ENCODE results near the gene FAM124B.

FAM124B gene

DNA sequence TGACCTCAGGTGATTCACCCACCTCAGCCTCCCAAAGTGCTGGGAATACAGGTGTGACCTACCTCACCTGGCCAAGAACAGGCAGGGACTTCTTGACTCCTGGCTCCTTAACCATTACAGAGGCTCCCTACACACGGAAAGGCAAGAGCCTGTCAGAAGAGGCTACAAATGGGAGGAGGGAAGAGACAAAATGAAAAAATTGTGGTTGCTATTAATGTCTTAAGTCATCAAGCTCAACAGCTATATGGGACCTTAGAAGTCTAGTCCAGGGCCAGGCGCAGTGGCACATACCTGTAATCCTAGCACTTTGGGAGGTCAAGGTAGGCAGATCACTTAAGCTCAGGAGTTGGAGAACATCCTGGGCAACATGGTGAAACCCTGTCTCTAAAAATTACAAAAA is 11.5 kb upstream of the FAM124B start:
- TF ChIP-seq, protein P1, sequence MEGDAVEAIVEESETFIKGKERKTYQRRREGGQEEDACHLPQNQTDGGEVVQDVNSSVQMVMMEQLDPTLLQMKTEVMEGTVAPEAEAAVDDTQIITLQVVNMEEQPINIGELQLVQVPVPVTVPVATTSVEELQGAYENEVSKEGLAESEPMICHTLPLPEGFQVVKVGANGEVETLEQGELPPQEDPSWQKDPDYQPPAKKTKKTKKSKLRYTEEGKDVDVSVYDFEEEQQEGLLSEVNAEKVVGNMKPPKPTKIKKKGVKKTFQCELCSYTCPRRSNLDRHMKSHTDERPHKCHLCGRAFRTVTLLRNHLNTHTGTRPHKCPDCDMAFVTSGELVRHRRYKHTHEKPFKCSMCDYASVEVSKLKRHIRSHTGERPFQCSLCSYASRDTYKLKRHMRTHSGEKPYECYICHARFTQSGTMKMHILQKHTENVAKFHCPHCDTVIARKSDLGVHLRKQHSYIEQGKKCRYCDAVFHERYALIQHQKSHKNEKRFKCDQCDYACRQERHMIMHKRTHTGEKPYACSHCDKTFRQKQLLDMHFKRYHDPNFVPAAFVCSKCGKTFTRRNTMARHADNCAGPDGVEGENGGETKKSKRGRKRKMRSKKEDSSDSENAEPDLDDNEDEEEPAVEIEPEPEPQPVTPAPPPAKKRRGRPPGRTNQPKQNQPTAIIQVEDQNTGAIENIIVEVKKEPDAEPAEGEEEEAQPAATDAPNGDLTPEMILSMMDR (IDR thresholded peaks at IDR 0.05): no peak
- Histone ChIP-seq H3K4me3 (no peak overlapping the region), H3K27ac (no peak overlapping the region)
- DNase-seq (ENCODE audit: low spot score): no peak

DNA sequence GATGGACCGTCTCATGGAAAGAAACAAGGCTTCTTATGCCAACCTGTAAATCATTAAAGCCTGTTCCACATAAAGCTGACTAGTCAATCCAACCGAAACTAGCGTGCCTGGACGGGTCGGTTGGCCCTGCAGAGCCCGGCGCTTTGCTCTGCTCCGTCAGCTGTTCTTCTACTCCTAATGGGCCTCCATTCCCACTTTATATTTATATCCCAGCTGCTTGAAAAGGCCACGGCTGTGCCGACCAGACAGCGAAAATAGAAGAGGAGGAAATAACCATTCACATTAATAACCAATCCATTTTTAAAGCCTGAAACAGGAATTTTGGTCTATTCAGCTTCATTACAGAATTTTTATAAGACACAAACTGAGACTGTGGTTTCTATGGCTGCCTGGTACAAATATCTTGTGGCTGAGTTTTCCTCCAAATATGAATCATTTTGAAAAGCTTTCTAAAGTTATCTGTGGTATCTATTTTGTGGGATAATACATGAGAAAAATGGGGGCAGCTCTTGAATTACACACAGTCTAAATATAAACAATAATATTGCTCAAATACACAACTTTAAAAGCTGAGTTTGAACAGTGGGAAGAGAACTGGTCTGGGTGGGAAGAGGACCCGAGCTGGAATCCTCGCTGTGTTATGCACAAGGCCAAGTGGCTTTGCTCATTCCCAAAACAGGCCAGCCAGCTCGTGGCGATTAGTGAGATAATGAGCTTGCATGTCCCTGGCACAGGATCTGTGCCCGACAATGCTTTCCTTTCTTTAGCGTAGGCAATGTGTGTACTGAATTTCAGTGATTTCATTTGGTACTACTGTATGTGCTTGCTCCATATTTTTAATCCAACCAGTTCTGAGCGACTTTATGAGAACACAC is 10.5 kb upstream of the FAM124B start:
- DNase-seq (ENCODE audit: low spot score): no peak
- H3K4me3 ChIP-seq: no peak overlapping the region

DNA sequence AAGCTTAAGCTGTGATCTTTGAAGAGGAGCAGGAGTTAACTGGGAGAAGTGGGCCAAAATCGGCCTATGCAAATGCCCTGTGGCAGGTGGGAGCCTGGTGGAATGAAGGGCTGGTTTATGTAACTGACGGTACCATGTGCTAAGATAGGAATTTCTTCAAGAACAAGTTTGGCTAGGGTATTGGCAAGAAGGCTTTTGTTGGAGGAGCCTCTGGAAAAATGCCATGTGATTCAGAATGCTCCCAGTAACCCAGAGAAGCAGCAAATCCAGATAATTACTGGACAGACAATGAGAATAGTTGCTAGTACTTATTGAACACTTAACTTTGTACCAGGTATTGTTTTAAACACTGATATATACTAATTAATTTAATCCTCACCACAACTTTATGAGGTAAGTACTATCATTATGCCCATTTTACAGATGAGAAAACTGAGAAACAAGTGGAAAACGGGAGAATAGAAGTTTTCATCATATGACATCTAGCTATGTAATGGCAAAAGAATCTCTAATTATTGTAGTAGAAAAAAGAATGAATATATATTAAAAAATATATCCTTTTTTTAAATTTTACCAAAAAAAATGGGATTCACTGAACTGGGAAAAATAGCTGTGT is 9.1 kb upstream of the FAM124B start:
- no peak for DNase-seq (ENCODE audit: low spot score)
- H3K27ac ChIP-seq: no peak overlapping the region
- TF ChIP-seq, protein P1 (IDR thresholded peaks at IDR 0.05): no peak
- no peak overlapping the region for H3K4me3 ChIP-seq

More for the DNA sequence above, 10.5 kb upstream of the FAM124B start:
- TF ChIP-seq, protein P1 (IDR thresholded peaks at IDR 0.05): no peak
- H3K27ac ChIP-seq: no peak overlapping the region

DNA sequence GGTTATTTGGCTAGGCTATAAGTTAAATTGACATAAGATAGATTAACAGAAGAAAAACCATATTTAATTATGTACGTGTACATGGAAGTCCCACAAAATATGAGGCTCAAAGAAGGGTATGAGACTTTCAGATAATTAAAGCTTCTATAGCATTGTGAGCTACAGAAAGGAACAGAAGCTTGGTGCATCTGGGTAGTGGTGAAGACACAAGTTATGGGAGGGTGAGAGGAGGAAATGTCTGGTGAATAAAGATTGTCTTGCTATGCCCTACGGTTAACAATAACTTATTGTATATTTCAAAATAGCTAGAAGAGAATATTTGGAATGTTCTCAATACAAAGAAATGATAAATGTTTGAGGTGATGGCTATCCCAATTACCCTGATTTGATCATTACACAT is 6.8 kb upstream of the FAM124B start:
- H3K27ac ChIP-seq: no peak overlapping the region
- DNase-seq (ENCODE audit: low spot score): no peak
- H3K4me3 ChIP-seq: no peak overlapping the region
- TF ChIP-seq, protein P1 (IDR thresholded peaks at IDR 0.05): no peak

DNA sequence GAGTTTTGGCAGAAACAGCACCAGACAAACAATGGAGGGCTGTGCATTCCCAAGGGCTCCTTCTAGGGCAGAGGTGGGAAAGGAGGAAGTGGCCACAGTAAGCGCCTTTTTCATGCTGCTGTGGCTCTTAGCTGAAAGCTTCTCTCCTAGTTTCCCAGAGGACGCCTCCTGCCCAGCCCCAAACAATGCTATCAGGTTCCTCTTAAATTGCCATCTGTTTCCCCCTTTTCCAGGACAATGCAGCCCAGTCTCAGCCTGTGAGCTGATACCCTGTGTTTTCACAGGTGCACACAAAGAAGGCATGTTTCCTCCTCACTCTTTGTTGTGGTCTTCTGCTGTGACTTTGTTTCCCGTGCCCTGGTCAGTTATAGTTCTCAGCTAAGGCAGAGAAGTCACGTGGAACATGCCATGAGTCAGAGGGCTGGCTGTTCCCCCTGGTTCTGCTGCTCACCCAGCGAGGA is 5.4 kb upstream of the FAM124B start:
- Histone ChIP-seq H3K27ac (peak overlapping the region in 1 of 2 donors; percentile 17), H3K4me3 (no peak overlapping the region)
- TF ChIP-seq, protein P1 (IDR thresholded peaks at IDR 0.05): no peak
- no peak for DNase-seq (ENCODE audit: low spot score)

DNA sequence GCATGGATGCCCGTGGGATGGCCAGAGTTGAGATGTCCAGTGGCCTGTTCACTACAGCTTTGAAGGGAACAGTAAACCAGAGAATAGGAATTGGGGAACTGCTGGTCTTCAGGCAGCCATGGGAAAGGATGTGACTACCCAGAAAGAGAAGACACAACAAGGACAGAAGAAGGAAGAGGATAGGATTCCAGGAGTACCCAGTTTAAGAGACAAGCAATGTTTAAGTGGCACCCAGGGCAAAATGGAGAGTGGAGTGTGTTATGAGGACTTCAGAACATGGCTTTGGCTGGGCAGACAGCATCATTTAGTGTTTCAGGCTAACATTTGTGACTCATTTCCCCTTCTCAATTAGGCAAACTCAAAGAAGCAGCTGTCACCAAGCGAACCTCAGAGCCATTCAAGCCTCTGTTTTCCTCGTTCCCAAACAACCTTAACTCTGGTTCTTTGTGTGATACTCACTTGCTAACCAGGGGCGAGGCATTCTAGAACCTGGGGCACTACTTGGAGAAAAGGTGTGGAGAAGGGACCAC is 4.0 kb upstream of the FAM124B start:
- no peak overlapping the region for H3K27ac ChIP-seq
- no peak overlapping the region for H3K4me3 ChIP-seq
- TF ChIP-seq, protein P1 (IDR thresholded peaks at IDR 0.05): no peak
- DNase-seq (ENCODE audit: low spot score): no peak

Data from coronary artery (tissue), 2 donors.